ENCODE measurements around the gene HCST.

The HCST gene
- 9.3 to 91.7 (median 19.5) reads per million in 9 experiments for total RNA-seq

GRCh38 chr19:35901854-35902661 is at the start of gene HCST:
Gene HCST (plus strand): TSS chr19:35902529. CDS start chr19:35902594, 65 bp downstream.
- no peaks in the 10 kb centered on the region for H3K27me3 Mint-ChIP-seq
- ATAC-seq (replicated peaks), result peak; percentile 29
- peak within 1 kb of the TSS; percentile 96 to 100 for H3K4me3 Mint-ChIP-seq
- H3K27ac Mint-ChIP-seq, result peak within 1 kb of the TSS; percentile 97 to 100
- H3K4me1 Mint-ChIP-seq (ENCODE audit: low read depth in 2 of 2), result peaks cover 50 to 55% of the 10 kb centered on the region in 2 donors
- peaks cover 51% of the 10 kb centered on the region for H3K36me3 Mint-ChIP-seq (ENCODE audit: insufficient read depth)
- DNase-seq, result peak; percentile 30 to 54 (median 42)
- H3K9me3 Mint-ChIP-seq, result no peaks in the 10 kb centered on the region

GRCh38 chr19:35853038-35853756 is 49.1 kb upstream of the HCST start:
- H3K9me3 Mint-ChIP-seq, result no peaks in the 10 kb centered on the region
- peaks cover 7 to 10% of the 10 kb centered on the region in 2 donors for H3K4me1 Mint-ChIP-seq (ENCODE audit: low read depth in 2 of 2)
- no peaks in the 10 kb centered on the region for H3K36me3 Mint-ChIP-seq (ENCODE audit: insufficient read depth)
- DNase-seq (no peak), ATAC-seq (replicated peaks) (no peak)
- H3K27ac Mint-ChIP-seq, result no peak overlapping the region
- H3K27me3 Mint-ChIP-seq, result peaks cover 62 to 87% of the 10 kb centered on the region in 2 donors
- no peak overlapping the region for H3K4me3 Mint-ChIP-seq

GRCh38 chr19:35856546-35857149 is 45.7 kb upstream of the HCST start, which contains the start of gene KIRREL2:
Gene KIRREL2 (plus strand): TSS chr19:35856911. CDS start chr19:35857120, 209 bp downstream.
- Mint-ChIP-seq H3K27ac (peak within 1 kb of the TSS; percentile 25 to 54), H3K9me3 (no peaks in the 10 kb centered on the region), H3K4me3 (peak within 1 kb of the TSS; percentile 74 to 80), H3K27me3 (peaks cover 59 to 91% of the 10 kb centered on the region in 2 donors), H3K4me1 (ENCODE audit: low read depth in 2 of 2) (peaks cover 8 to 10% of the 10 kb centered on the region in 2 donors), H3K36me3 (ENCODE audit: insufficient read depth) (no peaks in the 10 kb centered on the region)
- no peak for DNase-seq
- ATAC-seq (replicated peaks), result peak; percentile 54

GRCh38 chr19:35858311-35858710 is 44.0 kb upstream of the HCST start:
- ATAC-seq (replicated peaks) (no peak), DNase-seq (no peak)
- peaks cover 8 to 10% of the 10 kb centered on the region in 2 donors for H3K4me1 Mint-ChIP-seq (ENCODE audit: low read depth in 2 of 2)
- no peak overlapping the region for H3K27ac Mint-ChIP-seq
- no peaks in the 10 kb centered on the region for H3K9me3 Mint-ChIP-seq
- peaks cover 54 to 88% of the 10 kb centered on the region in 2 donors for H3K27me3 Mint-ChIP-seq
- peak overlapping the region in 1 of 2 donors; percentile 49 for H3K4me3 Mint-ChIP-seq
- no peaks in the 10 kb centered on the region for H3K36me3 Mint-ChIP-seq (ENCODE audit: insufficient read depth)

GRCh38 chr19:35859414-35859813 is 42.9 kb upstream of the HCST start:
- no peak for ATAC-seq (replicated peaks)
- peaks cover 48 to 87% of the 10 kb centered on the region in 2 donors for H3K27me3 Mint-ChIP-seq
- no peak for DNase-seq
- no peaks in the 10 kb centered on the region for H3K9me3 Mint-ChIP-seq
- no peaks in the 10 kb centered on the region for H3K36me3 Mint-ChIP-seq (ENCODE audit: insufficient read depth)
- H3K27ac Mint-ChIP-seq, result peak overlapping the region in 1 of 2 donors; percentile 82
- H3K4me1 Mint-ChIP-seq (ENCODE audit: low read depth in 2 of 2), result peaks cover 8 to 10% of the 10 kb centered on the region in 2 donors
- no peak overlapping the region for H3K4me3 Mint-ChIP-seq

- H3K27me3 Mint-ChIP-seq, result peaks cover 44 to 87% of the 10 kb centered on the region in 2 donors
These were observed 41.9 kb upstream of the HCST start for GRCh38 chr19:35860436-35860817.

GRCh38 chr19:35860818-35861639 is 41.3 kb upstream of the HCST start:
- no peak for DNase-seq
- peaks cover 8 to 10% of the 10 kb centered on the region in 2 donors for H3K4me1 Mint-ChIP-seq (ENCODE audit: low read depth in 2 of 2)
- ATAC-seq (replicated peaks), result no peak
- no peak overlapping the region for H3K27ac Mint-ChIP-seq
- no peak overlapping the region for H3K4me3 Mint-ChIP-seq
- no peaks in the 10 kb centered on the region for H3K9me3 Mint-ChIP-seq
- no peaks in the 10 kb centered on the region for H3K36me3 Mint-ChIP-seq (ENCODE audit: insufficient read depth)
- H3K27me3 Mint-ChIP-seq, result peaks cover 42 to 87% of the 10 kb centered on the region in 2 donors

More at GRCh38 chr19:35860436-35860817, 41.9 kb upstream of the HCST start:
- Mint-ChIP-seq H3K27ac (no peak overlapping the region), H3K4me3 (no peak overlapping the region), H3K4me1 (ENCODE audit: low read depth in 2 of 2) (peaks cover 8 to 10% of the 10 kb centered on the region in 2 donors), H3K36me3 (ENCODE audit: insufficient read depth) (no peaks in the 10 kb centered on the region), H3K9me3 (no peaks in the 10 kb centered on the region)
- no peak for ATAC-seq (replicated peaks)
- no peak for DNase-seq

- Mint-ChIP-seq H3K27me3 (peaks cover 48 to 94% of the 10 kb centered on the region in 2 donors), H3K4me3 (no peak overlapping the region), H3K4me1 (ENCODE audit: low read depth in 2 of 2) (peaks cover 5 to 10% of the 10 kb centered on the region in 2 donors)
These were observed 40.6 kb upstream of the HCST start for GRCh38 chr19:35861640-35862160.

GRCh38 chr19:35862528-35862927 is 39.8 kb upstream of the HCST start:
- ATAC-seq (replicated peaks), result no peak
- no peaks in the 10 kb centered on the region for H3K36me3 Mint-ChIP-seq (ENCODE audit: insufficient read depth)
- H3K27me3 Mint-ChIP-seq, result peaks cover 49 to 95% of the 10 kb centered on the region in 2 donors
- peaks cover 0 to 7% of the 10 kb centered on the region in 2 donors for H3K4me1 Mint-ChIP-seq (ENCODE audit: low read depth in 2 of 2)
- no peak overlapping the region for H3K27ac Mint-ChIP-seq
- no peak for DNase-seq
- H3K9me3 Mint-ChIP-seq, result no peaks in the 10 kb centered on the region
- H3K4me3 Mint-ChIP-seq, result no peak overlapping the region

More at GRCh38 chr19:35861640-35862160, 40.6 kb upstream of the HCST start:
- DNase-seq (no peak), ATAC-seq (replicated peaks) (no peak)
- H3K9me3 Mint-ChIP-seq, result no peaks in the 10 kb centered on the region
- no peaks in the 10 kb centered on the region for H3K36me3 Mint-ChIP-seq (ENCODE audit: insufficient read depth)
- no peak overlapping the region for H3K27ac Mint-ChIP-seq

- H3K9me3 Mint-ChIP-seq, result no peaks in the 10 kb centered on the region
- ATAC-seq (replicated peaks) (no peak), DNase-seq (no peak)
- no peak overlapping the region for H3K4me3 Mint-ChIP-seq
- peaks cover 0 to 8% of the 10 kb centered on the region in 2 donors for H3K4me1 Mint-ChIP-seq (ENCODE audit: low read depth in 2 of 2)
- no peaks in the 10 kb centered on the region for H3K36me3 Mint-ChIP-seq (ENCODE audit: insufficient read depth)
- peaks cover 49 to 95% of the 10 kb centered on the region in 2 donors for H3K27me3 Mint-ChIP-seq
- no peak overlapping the region for H3K27ac Mint-ChIP-seq
These were observed 39.3 kb upstream of the HCST start for GRCh38 chr19:35863018-35863417.

- Mint-ChIP-seq H3K9me3 (no peaks in the 10 kb centered on the region), H3K4me1 (ENCODE audit: low read depth in 2 of 2) (peaks cover 14% of the 10 kb centered on the region in 2 donors), H3K36me3 (ENCODE audit: insufficient read depth) (peaks cover 3% of the 10 kb centered on the region), H3K27ac (peak within 1 kb of the TSS in 1 of 2 donors; percentile 81), H3K4me3 (peak within 1 kb of the TSS; percentile 64 to 80), H3K27me3 (peaks cover 48 to 86% of the 10 kb centered on the region in 2 donors)
- ATAC-seq (replicated peaks) (peak; percentile 79), DNase-seq (peak; percentile 52 to 62 (median 55))
These were observed 34.0 kb upstream of the HCST start, which contains the start of gene APLP1 for GRCh38 chr19:35868172-35868822. Gene APLP1 (plus strand): TSS chr19:35868574. CDS start chr19:35868637, 63 bp downstream.

GRCh38 chr19:35868823-35869326 is 33.5 kb upstream of the HCST start:
- H3K4me1 Mint-ChIP-seq (ENCODE audit: low read depth in 2 of 2), result peaks cover 14% of the 10 kb centered on the region in 2 donors
- H3K27me3 Mint-ChIP-seq, result peaks cover 48 to 89% of the 10 kb centered on the region in 2 donors
- no peak for DNase-seq
- no peak for ATAC-seq (replicated peaks)
- no peak overlapping the region for H3K27ac Mint-ChIP-seq
- H3K9me3 Mint-ChIP-seq, result no peaks in the 10 kb centered on the region
- H3K36me3 Mint-ChIP-seq (ENCODE audit: insufficient read depth), result peaks cover 3% of the 10 kb centered on the region
- peak overlapping the region; percentile 64 to 80 for H3K4me3 Mint-ChIP-seq

All from effector memory CD8-positive, alpha-beta T cell (primary cell).